OCI-M2 (cell line): ENCODE data around the gene UBR1.
"Not testable (repeated sequence)": the region's sequence is repeated elsewhere in the genome, so short reads cannot be mapped to it uniquely, and the experiment has no call there.

Experiments used
- DNase-seq: peaks from one replicate; lab custom pipeline; 2025; ENCODE audit not compliant: unreplicated experiment; lab: John Stamatoyannopoulos, UW

The UBR1 gene

DNA sequence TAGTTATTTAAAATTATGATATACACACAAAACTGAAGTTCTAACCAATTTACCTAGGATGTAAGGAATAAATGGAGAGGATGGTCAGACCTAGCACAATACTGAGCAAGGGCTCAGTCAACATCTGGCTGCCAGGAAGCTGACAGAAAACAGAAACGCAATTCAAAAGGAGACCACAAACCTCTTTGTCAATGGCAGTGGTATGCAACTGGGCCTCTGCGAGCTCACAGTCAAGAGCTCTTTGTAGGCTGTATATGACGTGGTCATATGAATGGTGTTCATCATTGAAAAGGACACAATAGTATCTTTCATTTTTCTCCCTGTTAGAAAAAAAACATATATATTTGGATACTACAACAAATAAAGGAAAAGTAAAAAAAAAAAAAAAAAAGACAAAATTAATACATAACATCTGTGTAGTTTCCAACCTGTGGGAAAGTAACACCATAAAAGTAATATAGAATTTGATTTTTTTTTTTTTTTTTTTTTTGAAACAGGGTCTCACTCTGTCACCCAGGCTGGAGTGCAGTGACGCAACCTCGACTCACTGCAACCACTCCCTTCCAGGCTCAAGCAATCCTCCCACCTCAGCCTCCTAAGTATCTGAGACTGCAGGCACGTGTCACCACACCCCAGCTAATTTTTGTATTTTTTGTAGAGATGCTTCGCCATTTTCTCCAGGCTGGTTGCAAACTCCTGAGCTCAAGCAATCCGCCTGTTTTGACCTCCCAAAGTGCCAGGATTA lies 37.9 kb downstream of the UBR1 start:
- DNase-seq, result no peak

DNA sequence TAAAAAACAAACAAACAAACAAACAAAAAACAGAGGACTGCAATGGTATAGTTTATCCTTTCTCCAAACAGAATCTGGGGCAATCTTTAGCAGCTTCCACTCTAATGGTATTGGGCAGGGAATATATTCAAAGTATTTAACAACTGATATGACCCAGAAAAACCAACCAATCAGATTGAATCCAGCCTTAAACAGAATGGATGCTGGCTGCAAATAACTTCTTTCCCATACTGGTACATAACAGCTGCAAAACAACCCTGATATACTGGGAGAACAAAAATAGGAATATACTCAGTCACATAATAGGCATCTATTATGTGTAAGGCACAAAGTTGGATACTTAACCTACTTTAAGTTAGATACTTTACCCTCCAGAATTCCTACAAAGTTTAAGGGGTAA lies 49.1 kb downstream of the UBR1 start:
- no peak for DNase-seq

DNA sequence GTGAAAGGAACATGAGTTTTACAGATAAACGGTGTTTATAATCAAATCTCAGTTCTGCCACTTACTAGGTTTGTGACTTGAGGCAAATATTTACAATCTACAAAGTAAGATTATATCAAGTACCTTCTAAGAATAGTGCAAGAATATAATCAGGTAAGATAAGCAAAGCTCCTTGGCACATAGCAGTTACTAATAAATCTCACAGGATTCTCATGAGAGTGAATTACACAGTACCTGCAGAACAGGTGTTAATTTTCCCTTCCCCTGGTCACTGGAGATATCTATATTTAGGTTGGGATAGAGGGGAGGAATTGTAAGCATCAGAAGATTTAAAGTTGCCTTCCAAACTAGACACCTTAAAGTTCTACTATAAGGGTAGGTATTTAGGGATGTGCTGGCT lies 53.0 kb downstream of the UBR1 start:
- no peak for DNase-seq

DNA sequence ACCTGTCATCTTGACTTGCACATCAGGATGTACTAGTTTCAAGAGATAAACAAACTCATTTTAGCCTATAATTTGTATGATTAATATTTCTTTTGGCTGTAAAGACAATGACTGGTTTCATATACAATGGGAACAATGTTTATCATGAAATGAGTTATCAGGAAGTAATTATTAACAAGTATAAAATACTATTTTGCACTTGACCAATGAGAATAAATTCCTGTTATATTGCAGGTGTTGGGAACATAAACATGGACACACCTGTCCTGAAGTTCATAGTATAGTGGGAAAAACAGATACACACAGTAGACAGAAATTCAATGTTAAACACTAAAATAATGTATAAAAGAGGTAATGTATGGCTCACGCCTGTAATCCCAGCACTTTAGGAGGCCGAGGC lies 56.9 kb downstream of the UBR1 start:
- no peak for DNase-seq

GRCh38 chr15:43046484-43046883 lies 59.4 kb downstream of the UBR1 start:
- no peak for DNase-seq

GRCh38 chr15:43042885-43043284 lies 63.0 kb downstream of the UBR1 start:
- no peak for DNase-seq

DNA sequence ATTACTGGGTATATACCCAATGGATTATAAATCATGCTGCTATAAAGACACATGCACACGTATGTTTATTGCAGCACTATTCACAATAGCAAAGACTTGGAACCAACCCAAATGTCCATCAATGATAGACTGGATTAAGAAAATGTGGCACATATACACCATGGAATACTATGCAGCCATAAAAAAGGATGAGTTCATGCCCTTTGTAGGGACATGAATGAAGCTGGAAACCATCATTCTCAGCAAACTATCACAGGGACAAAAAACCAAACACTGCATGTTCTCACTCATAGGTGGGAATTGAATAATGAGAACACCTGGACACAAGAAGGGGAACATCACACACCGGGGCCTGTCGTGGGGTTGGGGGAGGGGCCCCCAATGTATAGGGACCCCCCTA lies 64.8 kb downstream of the UBR1 start:
- not testable (repeated sequence) for DNase-seq

- DNase-seq, result not testable (repeated sequence)
These were observed 70.6 kb downstream of the UBR1 start for GRCh38 chr15:43035240-43035639.

DNA sequence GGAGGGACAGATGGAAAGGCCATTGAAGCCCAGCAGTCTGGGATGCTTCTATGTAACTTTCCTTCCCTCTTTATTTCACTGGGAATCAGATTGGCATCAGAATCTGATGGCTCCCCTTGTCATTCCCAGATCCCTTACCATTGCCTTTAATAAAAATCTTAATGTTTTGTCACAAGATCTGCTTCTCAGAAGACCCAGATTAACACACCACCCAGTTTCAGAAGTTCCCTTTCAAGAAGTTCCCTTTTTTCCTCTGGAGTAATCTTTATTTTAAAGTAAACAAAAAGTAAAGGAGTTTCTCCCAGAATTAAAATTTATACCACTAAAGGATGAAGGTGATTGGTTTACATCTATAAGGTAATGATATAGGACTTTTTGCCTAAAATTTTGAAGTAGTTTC lies 76.4 kb downstream of the UBR1 start:
- DNase-seq, result no peak

DNA sequence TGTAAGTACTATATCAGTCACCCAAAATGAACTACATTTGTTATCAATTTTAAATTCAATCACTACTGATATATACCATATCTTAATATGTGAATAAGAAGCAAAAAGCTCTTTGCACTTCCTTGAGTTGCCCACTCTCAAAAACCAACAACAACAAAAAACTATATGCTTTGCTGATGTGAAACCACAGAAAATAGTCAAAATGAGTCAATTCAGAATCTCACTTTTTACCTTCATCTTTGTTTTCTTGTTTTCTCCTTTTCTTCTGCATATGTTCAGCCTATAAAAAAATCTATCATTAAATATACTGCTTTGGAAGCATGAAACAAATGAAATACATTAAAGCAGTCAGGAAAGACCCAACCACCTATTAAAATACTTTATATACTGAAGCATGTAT lies 80.7 kb downstream of the UBR1 start:
- no peak for DNase-seq

DNA sequence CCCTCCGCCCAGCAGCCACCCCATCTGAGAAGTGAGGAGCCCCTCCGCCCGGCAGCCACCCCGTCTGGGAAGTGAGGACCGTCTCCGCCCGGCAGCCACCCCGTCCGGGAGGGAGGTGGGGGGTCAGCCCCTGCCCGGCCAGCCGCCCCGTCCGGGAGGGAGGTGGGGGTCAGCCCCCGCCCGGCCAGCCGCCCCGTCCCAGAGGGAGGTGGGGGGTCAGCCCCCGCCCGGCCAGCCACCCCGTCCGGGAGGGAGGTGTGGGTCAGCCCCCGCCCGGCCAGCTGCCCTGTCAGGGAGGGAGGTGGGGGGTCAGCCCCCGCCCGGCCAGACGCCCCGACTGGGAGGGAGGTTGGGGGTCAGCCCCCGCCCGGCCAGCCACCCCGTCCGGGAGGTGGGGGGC lies 91.2 kb downstream of the UBR1 start:
- DNase-seq, result not testable (repeated sequence)

- DNase-seq, result no peak
These were observed 96.6 kb downstream of the UBR1 start for GRCh38 chr15:43009206-43009605.

DNA sequence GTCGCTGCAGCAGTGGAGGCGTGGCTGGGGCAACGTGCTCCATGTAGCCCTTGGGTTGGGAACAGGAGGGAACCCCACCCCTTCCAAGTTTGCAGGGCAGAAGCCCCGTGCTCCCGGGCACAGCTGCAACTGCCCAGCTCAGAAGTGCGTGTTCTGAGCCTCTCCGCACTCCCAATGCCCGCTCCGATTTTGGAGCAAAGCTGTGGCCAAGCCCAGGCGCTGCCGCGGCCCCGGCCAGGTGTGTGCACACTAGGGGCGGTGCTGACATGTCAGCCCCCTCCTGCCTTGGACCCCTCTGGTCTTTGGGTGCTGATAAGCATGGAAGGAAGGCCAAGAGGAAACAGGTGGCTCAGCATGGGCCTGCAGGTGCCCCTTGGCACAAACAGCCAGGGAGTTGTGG lies 97.7 kb downstream of the UBR1 start:
- DNase-seq, result no peak

- no peak for DNase-seq
These were observed 98.3 kb downstream of the UBR1 start for GRCh38 chr15:43007551-43007950.

DNA sequence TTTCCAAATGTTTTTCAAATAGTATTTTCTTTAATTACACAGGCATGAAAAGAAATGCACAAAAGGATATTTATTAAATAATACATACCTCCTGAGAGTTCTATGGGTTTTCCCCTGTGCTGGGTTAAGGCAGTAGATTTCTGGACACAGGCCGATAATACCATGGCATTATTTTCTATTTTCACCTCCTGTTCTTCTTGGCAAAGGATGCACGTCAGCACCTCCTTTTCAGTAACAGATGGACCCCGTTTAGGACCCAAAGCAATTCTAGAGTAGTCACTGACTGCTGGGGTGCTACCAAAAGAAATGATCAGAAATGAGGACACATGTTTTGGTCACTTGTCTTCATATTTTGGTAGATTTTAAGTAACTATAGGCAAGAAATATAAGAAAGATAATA lies 98.8 kb downstream of the UBR1 start:
- no peak for DNase-seq

DNA sequence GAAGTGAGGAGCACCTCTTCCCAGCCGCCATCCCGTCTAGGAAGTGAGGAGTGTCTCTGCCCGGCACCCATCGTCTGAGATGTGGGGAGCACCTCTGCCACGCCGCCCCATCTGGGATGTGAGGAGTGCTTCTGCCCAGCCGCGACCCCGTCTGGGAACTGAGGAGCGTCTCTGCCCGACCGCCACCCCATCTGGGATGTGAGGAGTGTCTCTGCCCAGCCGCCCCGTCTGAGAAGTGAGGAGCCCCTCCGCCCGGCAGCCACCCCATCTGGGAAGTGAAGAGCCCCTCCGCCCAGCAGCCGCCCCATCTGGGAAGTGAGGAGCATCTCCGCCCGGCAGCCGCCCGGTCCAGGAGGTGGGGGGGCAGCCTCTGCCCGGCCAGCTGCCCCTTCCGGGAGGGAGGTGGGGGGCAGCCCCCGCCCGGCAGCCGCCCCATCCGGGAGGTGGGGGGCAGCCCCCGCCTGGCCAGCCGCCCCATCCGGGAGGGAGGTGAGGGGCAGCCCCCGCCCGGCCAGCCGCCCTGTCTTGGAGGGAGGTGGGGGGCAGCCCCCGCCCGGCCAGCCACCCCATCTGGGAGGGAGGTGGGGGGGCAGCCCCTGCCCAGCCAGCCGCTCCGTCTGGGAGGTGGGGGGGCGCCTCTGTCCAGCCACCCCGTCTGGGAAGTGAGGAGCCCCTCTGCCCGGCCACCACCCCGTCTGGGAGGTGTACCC lies 100.8 kb downstream of the UBR1 start:
- not testable (repeated sequence) for DNase-seq

GRCh38 chr15:42999201-42999779 lies 106.5 kb downstream of the UBR1 start:
- DNase-seq, result no peak

GRCh38 chr15:42996871-42997270 lies 109.0 kb downstream of the UBR1 start:
- no peak for DNase-seq

DNA sequence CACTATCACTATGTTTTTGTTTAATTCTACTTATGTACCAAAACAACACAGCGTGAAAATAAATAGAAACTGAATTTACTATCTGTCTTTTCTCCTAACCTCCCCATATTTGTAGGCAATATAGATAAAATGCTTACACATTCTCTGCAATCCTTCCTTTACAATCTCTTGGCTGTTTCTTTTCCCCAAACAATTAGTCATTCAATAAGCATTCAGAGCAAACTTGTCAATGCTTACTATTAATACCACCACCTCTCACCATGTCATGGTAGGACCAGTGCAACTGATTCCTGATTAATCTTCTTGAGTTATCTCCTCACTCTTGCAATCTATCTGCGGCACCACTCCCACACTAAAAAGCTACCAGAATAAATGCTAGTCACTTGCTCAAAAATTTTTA lies 111.3 kb downstream of the UBR1 start:
- no peak for DNase-seq

GRCh38 chr15:42992626-42993025 lies 113.2 kb downstream of the UBR1 start:
- no peak for DNase-seq

GRCh38 chr15:42986693-42987342 lies 119.0 kb downstream of the UBR1 start:
- DNase-seq, result no peak

GRCh38 chr15:42984493-42985034 lies 121.3 kb downstream of the UBR1 start:
- DNase-seq, result no peak
